Dedifferentiated amniotic fluid mesenchymal stem cell (primary cell): ENCODE data around the gene ZDHHC3.

ENCODE experiments used
- DNase-seq: peaks from one replicate; pipeline ENCODE4 v3.0.0-alpha.2; 2016; ENCODE audit errors: extremely low spot score

ZDHHC3 gene

DNA sequence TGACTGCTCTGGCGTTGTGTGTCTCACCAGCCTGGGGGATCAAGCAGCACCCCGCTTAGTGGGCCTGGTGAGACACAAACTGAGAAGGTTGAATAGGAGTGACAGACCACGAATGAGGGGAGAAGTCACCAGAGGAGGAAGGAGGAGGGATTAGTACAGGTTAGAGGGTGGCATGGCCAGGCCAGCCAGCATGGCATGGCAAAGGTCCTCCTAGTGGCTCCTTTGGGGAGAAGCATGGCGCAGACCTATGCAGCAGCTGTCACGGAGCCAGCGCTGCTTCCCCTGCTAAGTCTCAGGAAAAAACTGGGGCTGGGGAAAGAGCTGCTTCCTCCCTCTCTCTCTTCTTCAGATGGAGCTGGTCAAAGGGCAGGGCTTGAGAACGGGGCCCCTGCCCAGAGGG, 48.6 kb downstream of the ZDHHC3 start:
- no peak for DNase-seq

DNA sequence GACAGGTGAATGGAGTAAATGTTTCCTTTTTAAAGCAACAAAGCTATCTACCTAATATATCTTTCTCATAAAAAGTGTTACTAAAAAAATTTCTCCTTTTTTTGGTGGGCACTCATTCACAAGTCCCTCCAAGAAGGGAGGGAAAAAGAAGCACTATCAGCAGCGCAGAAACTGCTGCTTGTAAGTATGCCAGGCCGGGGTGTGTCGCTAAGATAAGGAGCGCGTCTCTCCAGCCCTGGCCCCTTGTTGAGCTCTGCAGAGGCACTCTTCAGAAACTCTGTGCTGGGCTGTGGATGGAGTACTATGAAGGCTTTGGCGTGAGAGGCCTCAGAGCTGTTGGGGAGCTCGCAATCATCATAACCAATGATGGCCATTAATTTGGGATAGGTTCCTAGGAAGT, 49.1 kb downstream of the ZDHHC3 start:
- DNase-seq: no peak

DNA sequence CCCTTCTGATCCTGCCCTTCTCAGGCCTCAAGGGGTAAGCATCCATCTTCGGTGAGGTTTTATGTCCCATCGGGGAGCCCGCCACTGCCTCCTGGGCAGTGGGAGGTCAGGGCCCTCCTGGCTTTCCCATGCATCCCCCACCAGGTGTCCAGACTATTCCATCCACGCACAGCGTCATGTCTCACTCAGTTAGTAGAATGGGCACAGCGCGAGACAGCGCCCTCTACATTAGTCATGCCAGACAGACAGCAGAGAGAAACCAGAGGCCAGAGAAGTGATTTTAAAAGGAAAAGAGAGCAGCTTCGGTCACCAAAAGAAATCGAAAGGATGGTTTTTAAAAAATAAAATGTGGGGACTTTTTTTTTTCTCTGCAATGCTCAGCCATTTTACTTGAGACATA, 49.8 kb downstream of the ZDHHC3 start:
- DNase-seq: no peak

DNA sequence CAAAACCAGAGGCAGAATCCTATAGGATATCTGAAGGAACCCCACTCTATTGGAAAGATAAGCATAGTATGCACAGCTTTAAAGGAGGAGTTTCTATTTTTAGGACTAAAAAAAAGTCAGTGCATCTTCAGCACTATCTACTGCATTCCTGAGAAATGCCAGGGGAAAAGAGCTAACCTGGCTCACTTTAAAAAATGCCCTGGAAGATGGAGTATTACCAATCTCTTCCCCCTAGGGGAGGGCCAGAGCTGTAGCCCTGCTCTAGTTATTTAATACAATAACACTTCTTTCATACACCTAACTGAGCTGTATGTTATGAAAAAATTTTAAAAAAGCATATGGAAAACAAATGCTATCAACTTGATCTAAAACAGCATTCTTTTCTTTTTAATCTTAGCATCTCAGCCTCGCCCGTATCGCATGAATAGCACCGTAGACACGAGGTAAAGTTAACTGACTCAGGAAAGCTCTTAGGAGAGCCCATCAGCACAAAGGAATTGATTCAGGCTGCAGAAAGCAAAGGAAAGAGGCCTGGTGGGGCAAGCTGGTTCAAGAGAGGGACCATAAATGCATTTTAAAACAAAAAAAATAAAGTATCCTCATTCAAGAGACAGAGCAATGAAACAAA, 51.4 kb downstream of the ZDHHC3 start:
- no peak for DNase-seq

DNA sequence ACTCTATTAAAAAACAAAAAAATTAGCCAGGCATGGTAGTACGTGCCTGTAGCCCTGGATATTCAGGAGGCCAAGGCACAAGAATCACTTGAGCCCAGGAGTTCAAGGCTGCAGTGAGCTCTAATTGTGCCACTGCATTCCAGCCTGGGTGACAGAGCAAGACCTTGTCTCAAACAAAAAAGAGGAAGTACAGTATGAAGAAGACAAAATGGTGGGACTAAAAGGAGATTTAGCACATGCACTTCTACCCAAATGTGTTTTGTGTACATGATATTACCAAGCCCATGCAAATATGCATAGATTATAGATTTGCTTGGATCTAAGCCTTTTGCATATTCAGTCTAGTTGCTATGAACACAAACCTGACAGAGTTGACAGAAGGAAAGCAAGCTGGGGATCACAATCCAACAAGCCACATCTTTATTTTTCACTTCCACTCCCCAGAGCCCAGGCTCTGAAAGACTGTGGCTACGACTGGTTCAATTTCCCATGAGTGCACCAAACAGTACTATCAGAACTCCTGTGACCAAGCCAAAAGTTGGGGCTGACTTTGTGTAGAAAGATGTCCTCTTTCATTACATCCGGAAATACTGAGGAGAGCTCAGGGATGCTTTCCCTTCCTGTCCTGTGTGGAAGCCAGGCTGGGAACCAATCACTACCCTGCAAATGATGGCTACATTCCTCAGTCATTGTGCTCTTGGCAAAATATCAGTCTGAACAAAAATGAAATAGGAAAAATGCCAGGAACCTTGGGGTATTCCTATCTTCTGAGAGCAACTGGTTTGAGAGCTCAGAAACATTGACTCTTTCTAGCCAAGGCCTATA, 52.1 kb downstream of the ZDHHC3 start:
- DNase-seq: no peak

DNA sequence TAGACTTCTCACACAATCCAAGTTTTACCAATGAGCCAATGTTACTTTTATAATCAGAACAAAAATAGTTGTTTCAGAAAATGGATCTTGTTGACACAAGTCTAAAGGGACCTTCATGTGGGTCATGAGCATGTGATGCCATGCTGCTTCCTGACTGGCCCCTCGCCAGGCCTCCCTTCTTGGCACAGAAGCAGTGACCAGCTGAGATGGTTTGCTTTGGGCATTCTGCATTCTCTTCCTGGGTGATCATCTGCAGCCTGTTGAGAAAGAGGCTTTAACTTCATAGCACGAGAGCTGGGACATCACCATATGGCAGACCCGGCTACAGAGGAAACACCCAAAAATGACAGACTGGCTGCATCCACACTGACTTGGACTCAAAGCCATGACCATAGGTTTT, 55.9 kb downstream of the ZDHHC3 start:
- DNase-seq: no peak

DNA sequence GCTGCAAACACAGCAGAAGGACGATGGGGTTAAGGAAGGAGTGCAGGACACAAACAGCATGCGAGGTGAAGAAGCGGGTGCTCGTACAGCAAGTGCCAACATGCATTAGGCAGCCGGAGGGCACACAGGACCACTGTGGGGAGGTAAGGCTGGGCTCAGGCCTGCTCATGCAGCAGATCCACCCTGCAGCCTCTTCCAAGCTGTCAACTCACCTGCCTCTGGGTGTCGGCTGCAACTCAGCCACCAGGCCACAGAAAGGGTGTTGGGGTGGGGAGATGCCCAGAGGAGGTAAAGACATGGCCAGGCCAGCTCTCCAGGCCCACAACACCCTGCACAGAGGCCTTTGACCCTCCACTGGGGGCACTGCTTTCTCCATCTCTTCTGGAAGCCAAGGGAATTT, 57.4 kb downstream of the ZDHHC3 start:
- DNase-seq: no peak

DNA sequence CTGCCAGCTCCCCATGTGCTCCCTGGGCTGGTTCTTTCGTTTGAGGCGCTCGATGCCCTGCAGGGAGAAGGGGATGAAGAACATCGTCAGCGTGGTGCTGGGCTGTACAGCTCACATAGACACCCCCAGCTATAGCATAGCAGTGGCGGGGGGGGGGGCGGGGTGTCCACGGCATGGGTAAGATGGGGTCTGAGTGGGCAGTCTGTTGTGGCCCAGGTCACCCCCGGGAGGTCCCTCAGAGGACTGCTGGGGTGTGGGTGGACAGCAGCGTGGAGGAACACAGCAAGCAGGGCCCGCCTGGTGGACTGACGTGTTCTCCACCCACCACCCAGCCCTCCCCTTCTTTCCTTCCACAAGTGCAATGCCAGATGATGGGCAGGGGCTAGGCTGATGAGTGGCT, 57.9 kb downstream of the ZDHHC3 start:
- no peak for DNase-seq

DNA sequence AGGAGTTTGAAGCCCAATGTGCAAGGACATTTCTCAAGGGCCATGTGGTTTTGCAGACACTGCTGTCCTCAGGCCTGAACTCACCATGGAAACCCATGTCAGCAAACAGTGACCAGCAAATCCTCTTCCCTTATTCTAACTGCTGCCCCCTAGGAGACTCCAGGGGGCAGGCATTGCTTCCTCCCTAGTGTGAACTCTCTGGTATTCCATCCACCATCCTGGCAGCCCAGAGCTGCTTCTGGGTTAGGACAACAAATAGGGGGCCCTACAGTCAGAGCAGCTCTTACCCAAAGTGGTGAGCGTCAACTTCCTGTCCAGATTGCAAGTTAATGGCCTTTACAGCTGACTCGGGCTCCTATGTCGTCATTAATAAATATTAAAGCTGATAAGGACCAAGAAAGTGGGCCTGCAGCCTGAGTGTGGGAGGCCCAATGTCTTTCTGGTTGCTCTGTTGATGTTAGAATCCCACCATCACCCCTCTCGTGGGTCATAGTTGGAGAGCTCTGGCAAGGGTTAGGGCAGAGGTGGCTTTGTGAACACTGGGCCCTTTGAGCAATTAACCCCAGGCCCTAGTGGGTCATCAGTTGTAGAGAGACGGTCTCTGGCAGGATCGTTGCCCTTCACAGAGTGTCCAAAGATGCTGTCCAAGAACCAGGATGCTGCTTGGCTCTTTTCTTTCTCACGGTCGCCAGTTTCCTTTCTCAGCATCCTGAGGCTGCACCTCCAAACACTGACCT, 60.1 kb downstream of the ZDHHC3 start:
- no peak for DNase-seq

DNA sequence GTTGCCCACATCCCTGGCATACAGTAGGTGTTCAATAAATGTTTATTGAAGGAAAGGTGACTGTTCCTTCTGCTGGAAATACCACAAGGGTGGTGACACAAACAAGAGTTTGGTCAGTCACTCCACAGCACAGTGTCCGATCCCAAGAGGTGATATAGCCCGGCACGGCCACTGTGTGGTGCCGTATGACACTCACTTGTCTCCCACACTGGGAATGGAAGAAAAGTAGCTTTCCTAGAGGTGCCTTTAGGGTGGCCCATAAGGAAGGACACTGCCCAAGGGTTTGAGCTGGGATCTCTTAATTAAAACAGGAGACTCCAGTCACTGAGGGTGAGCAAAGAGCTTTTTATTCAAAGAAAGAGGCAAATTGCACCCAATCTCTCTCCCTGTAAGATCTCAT, 61.0 kb downstream of the ZDHHC3 start:
- DNase-seq: no peak

DNA sequence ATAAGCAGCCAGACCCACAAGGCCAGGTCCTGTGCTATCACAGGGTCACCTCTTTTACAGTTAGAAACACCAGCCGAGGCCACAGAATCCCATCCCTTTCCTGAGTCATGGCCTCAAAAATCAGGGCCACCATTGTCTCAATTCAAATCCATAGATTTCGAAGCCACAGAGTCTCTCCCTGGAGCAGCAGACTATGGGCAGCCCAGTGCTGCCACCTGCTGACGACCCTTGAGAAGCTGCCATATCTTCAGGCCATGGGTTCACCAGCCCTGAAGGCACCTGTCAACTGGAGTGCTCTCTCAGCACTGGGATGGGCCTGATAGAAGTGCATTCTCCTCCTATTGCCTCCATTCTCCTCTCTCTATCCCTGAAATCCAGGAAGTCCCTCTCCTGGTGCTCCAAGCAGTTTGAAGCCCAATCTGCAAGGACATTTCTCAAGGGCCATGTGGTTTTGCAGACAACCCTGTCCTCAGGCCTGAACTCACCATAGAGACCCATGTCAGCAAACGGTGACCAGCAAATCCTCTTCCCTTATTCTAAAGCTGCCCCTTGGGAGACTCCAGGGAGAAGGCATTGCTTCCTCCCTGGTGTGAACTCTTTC, 62.0 kb downstream of the ZDHHC3 start:
- peak; percentile 58 for DNase-seq

DNA sequence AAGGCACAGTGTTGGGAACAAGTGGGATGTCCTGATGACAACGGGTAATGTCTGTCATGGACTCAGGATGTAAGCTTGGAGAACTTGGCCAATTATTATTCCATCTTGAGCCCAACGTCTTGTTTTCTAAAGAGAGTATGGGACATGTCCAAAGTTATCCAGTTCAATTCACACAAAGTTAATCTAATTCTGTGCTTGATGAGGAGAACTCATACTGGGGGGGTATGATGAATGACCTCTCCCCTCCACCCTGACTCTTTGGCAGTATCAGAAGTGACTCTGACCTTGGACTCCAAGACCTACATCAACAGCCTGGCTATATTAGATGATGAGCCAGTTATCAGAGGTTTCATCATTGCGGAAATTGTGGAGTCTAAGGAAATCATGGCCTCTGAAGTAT, 65.3 kb downstream of the ZDHHC3 start:
- no peak for DNase-seq

DNA sequence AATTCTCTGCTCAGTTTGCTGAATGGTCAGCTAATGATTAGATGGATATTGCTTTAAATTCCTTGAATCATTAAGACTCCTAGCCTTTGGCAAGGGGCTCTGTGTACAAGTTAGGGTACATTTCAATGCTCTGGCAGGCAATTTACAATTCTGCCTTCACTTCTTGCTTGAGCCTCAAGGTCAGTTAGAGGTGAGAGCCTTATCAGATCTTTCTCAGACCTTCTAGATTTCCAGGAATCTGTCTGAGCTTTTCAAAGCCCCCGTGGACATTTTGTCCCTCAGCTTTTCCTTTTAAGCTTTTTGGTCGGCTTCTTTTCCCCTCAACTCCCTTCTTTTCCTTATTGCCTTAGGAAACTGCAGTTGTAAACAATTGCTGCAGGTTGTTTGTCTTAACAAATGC, 66.9 kb downstream of the ZDHHC3 start:
- DNase-seq: no peak

DNA sequence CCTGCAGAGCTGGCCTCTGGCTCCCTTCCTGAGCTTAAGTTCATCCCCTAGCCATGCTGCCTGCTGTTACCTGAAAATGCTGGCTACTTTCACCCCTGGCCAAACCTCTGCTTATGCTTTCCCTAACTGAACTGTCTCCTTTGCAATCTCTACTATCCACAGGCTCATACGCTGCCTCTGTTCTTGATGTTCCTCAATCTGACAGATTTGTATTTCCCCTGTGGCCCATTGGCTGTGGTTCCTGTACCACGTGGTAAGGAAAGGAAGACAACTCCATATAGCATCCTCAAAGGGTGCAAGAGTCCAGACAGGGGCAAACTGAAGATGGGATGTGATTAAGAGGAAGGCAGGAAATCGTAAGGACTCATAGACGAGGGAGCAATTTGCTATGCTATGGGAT, 68.4 kb downstream of the ZDHHC3 start:
- no peak for DNase-seq

DNA sequence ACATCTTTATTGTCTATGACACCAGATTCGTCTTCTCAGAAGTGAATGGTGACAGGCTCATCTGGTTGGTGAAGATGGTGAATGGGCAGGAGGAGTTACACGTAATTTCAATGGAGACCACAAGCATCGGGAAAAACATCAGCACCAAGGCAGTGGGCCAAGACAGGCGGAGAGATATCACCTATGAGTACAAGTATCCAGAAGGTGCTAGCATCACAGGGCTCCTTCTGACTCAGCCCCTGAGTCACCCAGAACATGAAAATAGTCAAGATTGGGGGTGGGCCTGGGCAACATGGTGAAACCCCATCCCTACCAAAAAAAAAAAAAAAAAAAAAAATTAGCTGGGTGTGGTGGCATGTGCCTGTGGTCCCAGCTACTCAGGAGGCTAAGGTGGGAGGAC, 69.0 kb downstream of the ZDHHC3 start:
- DNase-seq: no peak

DNA sequence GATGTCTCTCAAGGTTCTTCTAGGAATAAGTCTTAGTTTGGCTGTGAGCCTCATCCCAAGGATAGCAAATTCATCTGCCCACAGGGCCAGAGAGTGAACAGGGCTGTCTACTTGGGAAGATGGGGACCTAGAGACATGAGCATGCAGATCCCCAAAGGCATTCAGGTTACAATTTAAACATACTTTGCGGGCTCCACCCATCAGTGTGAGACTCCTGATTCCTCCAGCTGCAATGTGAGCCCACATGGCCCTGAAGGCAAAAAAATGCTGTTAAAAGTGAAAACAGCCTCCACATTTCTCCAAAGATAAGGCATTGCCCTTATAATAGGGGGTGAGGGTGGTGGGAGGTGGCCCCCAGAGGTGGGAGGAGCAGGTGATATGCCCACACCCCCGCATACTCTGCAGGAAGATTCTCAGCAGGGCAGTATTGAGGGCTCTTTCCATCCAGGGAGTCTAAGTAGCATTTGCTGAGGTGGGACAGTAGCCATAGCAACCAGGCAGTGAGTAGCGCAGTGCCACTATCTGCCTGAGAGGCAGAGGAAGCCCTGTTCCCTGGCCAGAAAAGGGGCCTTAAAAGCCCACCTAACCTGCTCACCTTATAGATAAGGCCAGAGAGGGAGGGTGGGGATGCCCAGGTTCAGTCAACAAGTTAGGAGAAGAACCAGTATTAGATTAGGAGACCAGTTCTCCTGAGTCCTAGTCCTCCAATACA, 70.4 kb downstream of the ZDHHC3 start:
- DNase-seq: no peak

DNA sequence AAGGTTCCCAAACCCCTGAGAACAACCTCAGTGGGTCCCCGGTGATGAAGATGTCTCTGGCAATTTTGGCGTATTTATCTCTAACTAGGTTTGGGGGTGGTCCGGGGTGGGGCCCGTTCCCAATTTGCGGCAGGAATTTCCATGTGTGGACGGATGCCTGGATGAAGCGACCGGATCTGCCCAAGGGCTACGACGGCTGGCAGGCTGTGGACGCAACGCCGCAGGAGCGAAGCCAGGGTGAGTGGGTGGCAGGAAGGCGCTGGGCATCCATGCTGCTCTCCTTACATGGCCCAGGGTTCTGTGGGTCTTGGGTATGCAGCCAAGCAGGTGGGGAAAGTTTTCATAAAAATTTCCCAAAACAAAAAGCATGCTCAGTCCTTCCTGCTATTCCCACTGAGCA, 72.2 kb downstream of the ZDHHC3 start:
- DNase-seq: no peak

DNA sequence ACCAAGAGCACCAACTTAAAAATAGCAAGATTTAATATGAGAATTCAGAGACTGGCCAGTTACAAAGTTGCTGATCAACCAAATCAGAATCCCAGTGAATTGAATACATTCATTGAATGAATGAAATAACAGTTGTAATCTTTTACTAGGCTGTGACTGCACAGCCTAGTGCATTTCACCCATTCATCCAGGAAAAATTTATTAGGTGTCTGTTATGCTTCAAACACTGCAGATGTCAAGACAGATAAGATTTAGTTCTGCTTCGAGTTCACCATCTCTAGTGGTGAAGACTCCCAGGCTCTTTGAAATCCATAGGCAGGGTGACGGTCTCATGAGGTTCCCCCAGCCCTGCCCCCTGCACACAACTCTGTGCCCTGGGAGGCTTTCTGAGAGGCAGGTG, 72.7 kb downstream of the ZDHHC3 start:
- DNase-seq: no peak

DNA sequence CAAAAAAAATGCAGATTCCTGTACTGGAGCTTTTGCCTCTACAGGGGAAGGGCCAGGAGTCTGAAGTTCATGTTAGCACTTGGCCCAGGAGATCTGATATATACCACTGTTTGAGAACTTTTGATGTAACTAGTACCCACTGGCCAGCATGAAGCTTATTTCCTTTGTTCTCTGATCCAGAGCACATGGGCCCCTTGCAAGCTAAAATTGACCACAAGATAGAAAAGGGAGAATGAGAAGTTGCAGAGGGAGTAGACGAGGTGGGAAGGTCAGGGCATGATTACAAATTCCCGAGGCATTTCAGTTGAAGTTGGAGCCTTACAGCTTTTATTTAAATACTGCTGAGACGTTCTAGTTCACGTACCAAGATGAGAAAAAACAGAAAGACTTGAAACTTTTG, 73.3 kb downstream of the ZDHHC3 start:
- no peak for DNase-seq

DNA sequence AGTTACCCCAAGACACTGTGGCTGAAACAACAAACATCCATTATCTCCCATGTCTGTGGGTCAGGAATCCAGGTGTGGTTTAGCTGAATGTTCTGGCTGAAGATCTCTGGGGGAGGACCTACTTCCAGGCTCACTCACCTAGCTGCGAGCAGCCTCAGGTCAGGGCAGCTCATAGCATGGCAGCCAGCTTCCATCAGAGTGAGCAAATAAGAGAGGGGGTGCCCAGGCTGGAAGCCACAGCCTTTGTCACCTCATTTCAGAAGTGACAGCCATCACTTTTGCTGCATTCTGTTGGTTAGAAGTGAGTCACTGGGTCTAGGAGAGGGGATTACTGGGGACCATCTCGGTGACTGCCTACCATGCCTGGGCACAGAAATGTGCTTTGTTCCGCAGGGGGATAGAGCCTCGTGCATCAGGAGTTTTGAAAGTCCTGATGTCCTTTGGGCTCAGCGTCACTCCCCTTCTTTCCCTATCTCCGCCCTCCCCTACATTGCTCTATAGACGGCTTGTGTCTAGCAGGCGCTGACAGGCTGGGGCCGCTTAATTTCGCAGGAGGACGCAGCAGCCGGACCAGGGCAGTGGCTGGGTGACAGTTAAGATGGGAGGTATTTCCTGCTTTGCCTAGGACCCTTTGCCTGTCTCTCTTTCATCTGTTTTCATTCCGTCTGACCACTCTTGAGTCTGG, 76.1 kb downstream of the ZDHHC3 start:
- no peak for DNase-seq

DNA sequence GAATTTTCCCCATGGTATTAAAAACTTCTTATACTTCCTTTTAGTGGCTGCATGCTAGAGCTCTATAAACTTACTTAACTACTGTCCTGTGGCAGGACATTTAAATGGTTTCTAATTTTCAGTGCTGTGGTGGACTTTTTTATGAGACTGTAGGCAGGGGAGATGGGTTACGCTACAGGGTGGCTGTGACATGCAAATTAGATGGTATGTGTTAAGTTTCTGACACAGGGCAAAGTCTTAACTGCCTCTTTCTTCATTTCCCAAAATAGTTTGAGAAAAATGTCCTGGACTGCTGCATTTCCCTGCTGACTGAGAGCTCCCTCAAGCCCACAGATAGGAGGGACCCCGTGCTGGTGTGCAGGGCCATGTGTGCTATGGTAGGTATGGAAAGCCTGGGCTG, 79.5 kb downstream of the ZDHHC3 start:
- no peak for DNase-seq
